Measurements from ENCODE around the gene PDE4D.

The PDE4D gene

GRCh38 chr5:59107692-59108091 is 785.8 kb downstream of the PDE4D start:
- H3K4me3 ChIP-seq (ENCODE audit: low read length), result no peak overlapping the region
- DNase-seq (ENCODE audit: low read depth), result peak; percentile 75
- TF ChIP-seq CTCF (IDR thresholded peaks at IDR 0.05; ENCODE audit: insufficient read depth, low read depth, low read length, missing control alignments), result no peak

- no peak for TF ChIP-seq CTCF (IDR thresholded peaks at IDR 0.05; ENCODE audit: insufficient read depth, low read depth, low read length, missing control alignments)
- no peak overlapping the region for H3K4me3 ChIP-seq (ENCODE audit: low read length)
- no peak for DNase-seq (ENCODE audit: low read depth)
These were observed 789.0 kb downstream of the PDE4D start for GRCh38 chr5:59104400-59105127.

- DNase-seq (ENCODE audit: low read depth), result no peak
- no peak overlapping the region for H3K4me3 ChIP-seq (ENCODE audit: low read length)
- no peak for TF ChIP-seq CTCF (IDR thresholded peaks at IDR 0.05; ENCODE audit: insufficient read depth, low read depth, low read length, missing control alignments)
These were observed 790.2 kb downstream of the PDE4D start for GRCh38 chr5:59103303-59103702.

- H3K4me3 ChIP-seq (ENCODE audit: low read length), result no peak overlapping the region
- no peak for DNase-seq (ENCODE audit: low read depth)
- TF ChIP-seq CTCF (IDR thresholded peaks at IDR 0.05; ENCODE audit: insufficient read depth, low read depth, low read length, missing control alignments), result no peak
These were observed 791.1 kb downstream of the PDE4D start for GRCh38 chr5:59102437-59102836.

GRCh38 chr5:59100875-59101274 is 792.7 kb downstream of the PDE4D start:
- TF ChIP-seq CTCF (IDR thresholded peaks at IDR 0.05; ENCODE audit: insufficient read depth, low read depth, low read length, missing control alignments), result no peak
- H3K4me3 ChIP-seq (ENCODE audit: low read length), result no peak overlapping the region
- no peak for DNase-seq (ENCODE audit: low read depth)

GRCh38 chr5:59099995-59100345 is 793.6 kb downstream of the PDE4D start:
- H3K4me3 ChIP-seq (ENCODE audit: low read length), result no peak overlapping the region
- DNase-seq (ENCODE audit: low read depth), result no peak
- TF ChIP-seq CTCF (IDR thresholded peaks at IDR 0.05; ENCODE audit: insufficient read depth, low read depth, low read length, missing control alignments), result no peak

All from epithelial cell of esophagus (primary cell).